Measurements from ENCODE around the gene TMEM245.

The TMEM245 gene

DNA sequence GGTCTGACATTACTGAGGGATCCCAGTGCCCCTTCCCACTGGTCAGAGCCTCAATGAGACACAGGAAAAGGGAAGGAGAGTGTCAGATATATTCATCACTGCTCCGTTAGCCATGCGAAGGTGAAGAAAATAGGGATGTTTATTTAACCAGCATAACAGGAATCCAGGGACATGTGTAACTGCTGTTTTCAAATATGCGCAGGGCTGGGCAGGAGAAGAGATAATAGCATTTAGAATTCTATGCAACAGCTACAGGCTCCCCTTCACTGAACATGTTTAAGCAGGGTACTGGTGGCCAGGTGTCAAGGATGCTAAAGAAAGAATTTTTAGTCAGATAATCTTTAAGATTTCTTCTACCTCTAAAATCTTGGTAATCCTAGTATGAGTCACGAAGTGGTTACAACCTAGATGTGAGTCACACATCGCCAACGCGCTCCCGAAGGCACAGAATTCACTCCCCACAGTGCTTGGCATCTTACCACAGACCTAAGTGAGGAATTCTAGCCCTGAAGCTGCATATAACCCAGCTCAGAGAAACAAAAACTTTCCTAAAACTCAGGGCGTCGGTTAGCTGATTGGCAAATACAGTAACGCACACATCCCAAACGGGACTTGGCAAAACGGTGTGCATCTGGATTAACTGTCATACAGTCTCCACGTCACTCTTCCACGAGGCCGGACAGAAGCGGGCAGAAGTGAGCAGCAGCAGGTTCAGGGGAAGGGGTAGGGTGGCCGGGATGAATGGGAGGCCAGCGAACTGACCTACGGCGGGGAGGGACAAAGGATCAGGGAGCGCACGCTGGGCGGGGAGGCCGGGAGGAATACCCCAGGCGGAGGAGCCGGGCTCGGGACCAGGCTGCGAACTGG is 107.5 kb downstream of the TMEM245 start (continued):
- TF ChIP-seq, protein P1, sequence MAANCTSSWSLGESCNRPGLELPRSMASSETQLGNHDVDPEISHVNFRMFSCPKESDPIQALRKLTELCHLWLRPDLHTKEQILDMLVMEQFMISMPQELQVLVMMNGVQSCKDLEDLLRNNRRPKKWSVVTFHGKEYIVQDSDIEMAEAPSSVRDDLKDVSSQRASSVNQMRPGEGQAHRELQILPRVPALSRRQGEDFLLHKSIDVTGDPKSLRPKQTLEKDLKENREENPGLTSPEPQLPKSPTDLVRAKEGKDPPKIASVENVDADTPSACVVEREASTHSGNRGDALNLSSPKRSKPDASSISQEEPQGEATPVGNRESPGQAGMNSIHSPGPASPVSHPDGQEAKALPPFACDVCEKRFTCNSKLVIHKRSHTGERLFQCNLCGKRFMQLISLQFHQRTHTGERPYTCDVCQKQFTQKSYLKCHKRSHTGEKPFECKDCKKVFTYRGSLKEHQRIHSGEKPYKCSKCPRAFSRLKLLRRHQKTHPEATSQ (tag by site-specific recombination; IDR thresholded peaks at IDR 0.05), result no peak
- no peak for TF ChIP-seq ZNF548 (tag by site-specific recombination; IDR thresholded peaks at IDR 0.05)
- TF ChIP-seq, protein P2, sequence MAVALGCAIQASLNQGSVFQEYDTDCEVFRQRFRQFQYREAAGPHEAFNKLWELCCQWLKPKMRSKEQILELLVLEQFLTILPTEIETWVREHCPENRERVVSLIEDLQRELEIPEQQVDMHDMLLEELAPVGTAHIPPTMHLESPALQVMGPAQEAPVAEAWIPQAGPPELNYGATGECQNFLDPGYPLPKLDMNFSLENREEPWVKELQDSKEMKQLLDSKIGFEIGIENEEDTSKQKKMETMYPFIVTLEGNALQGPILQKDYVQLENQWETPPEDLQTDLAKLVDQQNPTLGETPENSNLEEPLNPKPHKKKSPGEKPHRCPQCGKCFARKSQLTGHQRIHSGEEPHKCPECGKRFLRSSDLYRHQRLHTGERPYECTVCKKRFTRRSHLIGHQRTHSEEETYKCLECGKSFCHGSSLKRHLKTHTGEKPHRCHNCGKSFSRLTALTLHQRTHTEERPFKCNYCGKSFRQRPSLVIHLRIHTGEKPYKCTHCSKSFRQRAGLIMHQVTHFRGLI (tag by site-specific recombination; IDR thresholded peaks at IDR 0.05), result no peak
- TF ChIP-seq ZNF776 (tag by site-specific recombination; IDR thresholded peaks at IDR 0.05; ENCODE audit: borderline replicate concordance), result no peak
- TF ChIP-seq ZBTB17 (tag by site-specific recombination; IDR thresholded peaks at IDR 0.05), result peak; percentile 44; the same call in 1 of the 2 replicates
- no peak for TF ChIP-seq ZBTB8A (tag by site-specific recombination; IDR thresholded peaks at IDR 0.05)
- TF ChIP-seq ZNF626 (tag by site-specific recombination; IDR thresholded peaks at IDR 0.05), result no peak
- TF ChIP-seq ZNF121 (tag by site-specific recombination; IDR thresholded peaks at IDR 0.05), result no peak
- no peak for TF ChIP-seq ZNF354C (tag by site-specific recombination; IDR thresholded peaks at IDR 0.05; ENCODE audit: borderline replicate concordance, low read depth)
- TF ChIP-seq ZNF132 (tag by site-specific recombination; IDR thresholded peaks at IDR 0.05; ENCODE audit: borderline replicate concordance), result no peak
- TF ChIP-seq ZNF777 (tag by site-specific recombination; IDR thresholded peaks at IDR 0.05; ENCODE audit: borderline replicate concordance), result no peak
- peak; percentile 69 for TF ChIP-seq ZNF629 (tag by site-specific recombination; IDR thresholded peaks at IDR 0.05)
- TF ChIP-seq YY1 (tag by site-specific recombination; IDR thresholded peaks at IDR 0.05), result no peak
- no peak for TF ChIP-seq ZNF549 (tag by site-specific recombination; IDR thresholded peaks at IDR 0.05)
- no peak for TF ChIP-seq ZNF747 (tag by site-specific recombination; IDR thresholded peaks at IDR 0.05)
- TF ChIP-seq ZNF324 (tag by site-specific recombination; IDR thresholded peaks at IDR 0.05), result no peak
- no peak for TF ChIP-seq ZNF544 (tag by site-specific recombination; IDR thresholded peaks at IDR 0.05)
- TF ChIP-seq, protein P3, sequence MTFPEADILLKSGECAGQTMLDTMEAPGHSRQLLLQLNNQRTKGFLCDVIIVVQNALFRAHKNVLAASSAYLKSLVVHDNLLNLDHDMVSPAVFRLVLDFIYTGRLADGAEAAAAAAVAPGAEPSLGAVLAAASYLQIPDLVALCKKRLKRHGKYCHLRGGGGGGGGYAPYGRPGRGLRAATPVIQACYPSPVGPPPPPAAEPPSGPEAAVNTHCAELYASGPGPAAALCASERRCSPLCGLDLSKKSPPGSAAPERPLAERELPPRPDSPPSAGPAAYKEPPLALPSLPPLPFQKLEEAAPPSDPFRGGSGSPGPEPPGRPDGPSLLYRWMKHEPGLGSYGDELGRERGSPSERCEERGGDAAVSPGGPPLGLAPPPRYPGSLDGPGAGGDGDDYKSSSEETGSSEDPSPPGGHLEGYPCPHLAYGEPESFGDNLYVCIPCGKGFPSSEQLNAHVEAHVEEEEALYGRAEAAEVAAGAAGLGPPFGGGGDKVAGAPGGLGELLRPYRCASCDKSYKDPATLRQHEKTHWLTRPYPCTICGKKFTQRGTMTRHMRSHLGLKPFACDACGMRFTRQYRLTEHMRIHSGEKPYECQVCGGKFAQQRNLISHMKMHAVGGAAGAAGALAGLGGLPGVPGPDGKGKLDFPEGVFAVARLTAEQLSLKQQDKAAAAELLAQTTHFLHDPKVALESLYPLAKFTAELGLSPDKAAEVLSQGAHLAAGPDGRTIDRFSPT (tag by site-specific recombination; IDR thresholded peaks at IDR 0.05), result peak; percentile 72
- TF ChIP-seq ZNF768 (tag by site-specific recombination; IDR thresholded peaks at IDR 0.05), result no peak
- no peak for TF ChIP-seq ZNF571 (tag by site-specific recombination; IDR thresholded peaks at IDR 0.05)
- TF ChIP-seq SCRT1 (tag by site-specific recombination; IDR thresholded peaks at IDR 0.05; ENCODE audit: borderline replicate concordance), result no peak
- TF ChIP-seq ZNF404 (tag by site-specific recombination; IDR thresholded peaks at IDR 0.05), result no peak
- TF ChIP-seq ZNF112 (tag by site-specific recombination; IDR thresholded peaks at IDR 0.05), result no peak
- TF ChIP-seq, protein P4, sequence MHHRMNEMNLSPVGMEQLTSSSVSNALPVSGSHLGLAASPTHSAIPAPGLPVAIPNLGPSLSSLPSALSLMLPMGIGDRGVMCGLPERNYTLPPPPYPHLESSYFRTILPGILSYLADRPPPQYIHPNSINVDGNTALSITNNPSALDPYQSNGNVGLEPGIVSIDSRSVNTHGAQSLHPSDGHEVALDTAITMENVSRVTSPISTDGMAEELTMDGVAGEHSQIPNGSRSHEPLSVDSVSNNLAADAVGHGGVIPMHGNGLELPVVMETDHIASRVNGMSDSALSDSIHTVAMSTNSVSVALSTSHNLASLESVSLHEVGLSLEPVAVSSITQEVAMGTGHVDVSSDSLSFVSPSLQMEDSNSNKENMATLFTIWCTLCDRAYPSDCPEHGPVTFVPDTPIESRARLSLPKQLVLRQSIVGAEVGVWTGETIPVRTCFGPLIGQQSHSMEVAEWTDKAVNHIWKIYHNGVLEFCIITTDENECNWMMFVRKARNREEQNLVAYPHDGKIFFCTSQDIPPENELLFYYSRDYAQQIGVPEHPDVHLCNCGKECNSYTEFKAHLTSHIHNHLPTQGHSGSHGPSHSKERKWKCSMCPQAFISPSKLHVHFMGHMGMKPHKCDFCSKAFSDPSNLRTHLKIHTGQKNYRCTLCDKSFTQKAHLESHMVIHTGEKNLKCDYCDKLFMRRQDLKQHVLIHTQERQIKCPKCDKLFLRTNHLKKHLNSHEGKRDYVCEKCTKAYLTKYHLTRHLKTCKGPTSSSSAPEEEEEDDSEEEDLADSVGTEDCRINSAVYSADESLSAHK (tag by site-specific recombination; IDR thresholded peaks at IDR 0.05), result no peak
- TF ChIP-seq KLF16 (tag by site-specific recombination; IDR thresholded peaks at IDR 0.05), result no peak
- no peak for TF ChIP-seq ZNF202 (tag by site-specific recombination; IDR thresholded peaks at IDR 0.05; ENCODE audit: borderline replicate concordance)
- TF ChIP-seq TCF7L2 (IDR thresholded peaks at IDR 0.05; ENCODE audit: borderline replicate concordance, low read depth, low read length), result no peak
- TF ChIP-seq, protein P5, sequence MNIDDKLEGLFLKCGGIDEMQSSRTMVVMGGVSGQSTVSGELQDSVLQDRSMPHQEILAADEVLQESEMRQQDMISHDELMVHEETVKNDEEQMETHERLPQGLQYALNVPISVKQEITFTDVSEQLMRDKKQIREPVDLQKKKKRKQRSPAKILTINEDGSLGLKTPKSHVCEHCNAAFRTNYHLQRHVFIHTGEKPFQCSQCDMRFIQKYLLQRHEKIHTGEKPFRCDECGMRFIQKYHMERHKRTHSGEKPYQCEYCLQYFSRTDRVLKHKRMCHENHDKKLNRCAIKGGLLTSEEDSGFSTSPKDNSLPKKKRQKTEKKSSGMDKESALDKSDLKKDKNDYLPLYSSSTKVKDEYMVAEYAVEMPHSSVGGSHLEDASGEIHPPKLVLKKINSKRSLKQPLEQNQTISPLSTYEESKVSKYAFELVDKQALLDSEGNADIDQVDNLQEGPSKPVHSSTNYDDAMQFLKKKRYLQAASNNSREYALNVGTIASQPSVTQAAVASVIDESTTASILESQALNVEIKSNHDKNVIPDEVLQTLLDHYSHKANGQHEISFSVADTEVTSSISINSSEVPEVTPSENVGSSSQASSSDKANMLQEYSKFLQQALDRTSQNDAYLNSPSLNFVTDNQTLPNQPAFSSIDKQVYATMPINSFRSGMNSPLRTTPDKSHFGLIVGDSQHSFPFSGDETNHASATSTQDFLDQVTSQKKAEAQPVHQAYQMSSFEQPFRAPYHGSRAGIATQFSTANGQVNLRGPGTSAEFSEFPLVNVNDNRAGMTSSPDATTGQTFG (tag by site-specific recombination; IDR thresholded peaks at IDR 0.05; ENCODE audit: borderline replicate concordance), result no peak
